DND-41 (cell line): ENCODE results near the gene CSPG5.

Source experiments
- ATAC-seq: fragments of 200-7000 bp; cut with Tn5 transposase; 3 replicates; pipeline ENCODE4 v1.9.1; 2021; ENCODE audit warnings: low read depth; ENCODE audit not compliant: insufficient read depth
- DNase-seq: peaks from one replicate; pipeline ENCODE4 v3.0.0-alpha.2; 2020
- H2AFZ ChIP-seq: 2 replicates; pipeline ENCODE4 v1.6.0; 2012; ENCODE audit warnings: low read depth, low read length
- H3K27ac ChIP-seq: 2 replicates; pipeline ENCODE4 v1.5.1; 2012; ENCODE audit warnings: low read length, inconsistent platforms
- H3K27me3 ChIP-seq: fragments of 200-600 bp; sonication (generic); 2 replicates; pipeline ENCODE4 v1.6.0; 2012; ENCODE audit warnings: low read length, mild to moderate bottlenecking, inconsistent platforms; ENCODE audit not compliant: insufficient read depth, poor library complexity
- H3K36me3 ChIP-seq: 2 replicates; pipeline ENCODE4 v1.5.1; 2012; ENCODE audit warnings: low read length, inconsistent platforms; ENCODE audit not compliant: insufficient read depth
- H3K4me1 ChIP-seq: 2 replicates; pipeline ENCODE4 v1.5.1; 2012; ENCODE audit warnings: mild to moderate bottlenecking, low read length; ENCODE audit not compliant: insufficient read depth
- H3K4me2 ChIP-seq: 2 replicates; pipeline ENCODE4 v1.6.0; 2012; ENCODE audit warnings: mild to moderate bottlenecking, moderate library complexity, low read length, inconsistent platforms; ENCODE audit not compliant: insufficient read depth
- H3K4me3 ChIP-seq, 2 experiments: fragments of 200-600 bp in 1 of 2; shearing (Covaris generic) in 1 of 2; 2 replicates each; pipeline ENCODE4 v1.5.1; 2012 to 2016; ENCODE audit warnings: inconsistent platforms in 2 of 2, low read length in 2 of 2, mild to moderate bottlenecking in 2 of 2, low read depth in 1 of 2, moderate library complexity in 1 of 2
- H3K79me2 ChIP-seq: 2 replicates; pipeline ENCODE4 v1.6.0; 2012; ENCODE audit warnings: low read length, inconsistent platforms; ENCODE audit not compliant: insufficient read depth
- H3K9ac ChIP-seq: 2 replicates; pipeline ENCODE4 v1.6.0; 2012; ENCODE audit warnings: low read depth, mild to moderate bottlenecking, inconsistent platforms, low read length, moderate library complexity
- H3K9me3 ChIP-seq: 2 replicates; pipeline ENCODE4 v1.5.1; 2012; ENCODE audit warnings: low read length, moderate library complexity, mild to moderate bottlenecking, inconsistent platforms; ENCODE audit not compliant: insufficient read depth, severe bottlenecking
- H4K20me1 ChIP-seq: 2 replicates; pipeline ENCODE4 v1.6.0; 2012; ENCODE audit warnings: low read length; ENCODE audit not compliant: insufficient read depth
- CTCF ChIP-seq: IDR thresholded peaks from 2 replicates; pipeline ENCODE4 v1.5.1; 2012; ENCODE audit warnings: borderline replicate concordance, low read length, moderate library complexity, mild to moderate bottlenecking; ENCODE audit not compliant: poor library complexity, severe bottlenecking; ENCODE audit errors: extremely low read depth
- EZH2 ChIP-seq: IDR thresholded peaks from 3 replicates; pipeline ENCODE4 v1.6.1; 2012; ENCODE audit warnings: borderline replicate concordance, low read depth, mild to moderate bottlenecking, moderate library complexity, low read length, inconsistent platforms; ENCODE audit not compliant: severe bottlenecking

Gene CSPG5

GRCh38 chr3:47588053-47588452 is 9.4 kb upstream of the CSPG5 start:
- Histone ChIP-seq H3K9me3 (no peaks in the 10 kb centered on the region), H3K27me3 (no peaks in the 10 kb centered on the region), H3K27ac (no peak overlapping the region), H3K79me2 (no peaks in the 10 kb centered on the region), H3K36me3 (peaks cover 71% of the 10 kb centered on the region), H3K4me3 (no peak overlapping the region), H3K4me2 (no peak overlapping the region), H4K20me1 (no peaks in the 10 kb centered on the region), H3K4me1 (no peaks in the 10 kb centered on the region), H2AFZ (no peak overlapping the region), H3K9ac (no peak overlapping the region)
- no peak for ATAC-seq
- TF ChIP-seq CTCF = no peak
- no peak for TF ChIP-seq EZH2
- DNase-seq = no peak

- Histone ChIP-seq H3K36me3 (peaks cover 66% of the 10 kb centered on the region), H2AFZ (no peak overlapping the region), H3K4me1 (no peaks in the 10 kb centered on the region), H3K4me2 (no peak overlapping the region), H4K20me1 (0 out of 2 replicates have a peak, but pooled peaks cover 4% of the 10 kb centered on the region), H3K27ac (no peak overlapping the region), H3K4me3 (no peak overlapping the region), H3K79me2 (no peaks in the 10 kb centered on the region), H3K9me3 (no peaks in the 10 kb centered on the region), H3K27me3 (no peaks in the 10 kb centered on the region), H3K9ac (no peak overlapping the region)
- ATAC-seq (no peak), DNase-seq (no peak)
- TF ChIP-seq CTCF (no peak), EZH2 (no peak)
Observed at GRCh38 chr3:47586746-47587145, 8.1 kb upstream of the CSPG5 start.

- Histone ChIP-seq H3K4me1 (no peaks in the 10 kb centered on the region), H3K27ac (no peak overlapping the region), H3K27me3 (no peaks in the 10 kb centered on the region), H2AFZ (no peak overlapping the region), H3K9me3 (no peaks in the 10 kb centered on the region), H4K20me1 (0 out of 2 replicates have a peak, but pooled peaks cover 10% of the 10 kb centered on the region), H3K36me3 (peaks cover 36% of the 10 kb centered on the region), H3K4me3 (no peak overlapping the region), H3K4me2 (no peak overlapping the region), H3K79me2 (no peaks in the 10 kb centered on the region), H3K9ac (no peak overlapping the region)
- DNase-seq (no peak), ATAC-seq (peak; percentile 21; the same call in 1 of the 3 replicates)
- no peak for TF ChIP-seq CTCF
- TF ChIP-seq EZH2 = no peak
Observed at GRCh38 chr3:47583320-47584075, 4.8 kb upstream of the CSPG5 start.
